ENCODE measurements around the gene FOXE3. TPM values are rescaled to one million over a fixed set of nuclear protein-coding genes. Genes with fewer than 3 reads are reported as not detected.

Gene FOXE3
- total RNA-seq, 1 experiment from 2014 or later: 0.20 TPM

GRCh38 chr1:47406966-47407365 is 9.1 kb upstream of the FOXE3 start:
- ChIA-PET POLR2A (no interaction called here), CTCF (interaction anchor here (1.5 kb wide), 1 partner anchor 18 kb away, joined by 3 read pairs; no protein-coding TSS in a partner anchor), RAD21 (ENCODE audit: low non-redundant PET in 1 of 2, low total read pairs in 2 of 2, uncharacterized antibody in 2 of 2, unreplicated experiment in 2 of 2) (no interaction called here)
- BruUV-seq (replicated peaks): no TSS peak
- H3K27me3 ChIP-seq (ENCODE audit: insufficient read depth, low read length): no peaks in the 10 kb centered on the region
- H3K4me1 ChIP-seq (ENCODE audit: control insufficient read depth in 1 of 2, insufficient read depth in 2 of 2, low read length in 2 of 2): no peaks in the 10 kb centered on the region
- H3K4me3 ChIP-seq (replicated peaks in 1 of 2; ENCODE audit: low read depth in 1 of 2, low read length in 2 of 2): no peak overlapping the region
- no peak for TF ChIP-seq TCF7L2 (IDR thresholded peaks at IDR 0.05; ENCODE audit: borderline replicate concordance, extremely low read depth, insufficient read depth, insufficient read length)
- TF ChIP-seq SRF (IDR thresholded peaks at IDR 0.05; ENCODE audit: low read depth): no peak
- no peak for TF ChIP-seq FOSL1 (IDR thresholded peaks at IDR 0.05; ENCODE audit: low read depth)
- TF ChIP-seq ZNF274 (IDR thresholded peaks at IDR 0.05; ENCODE audit: low read depth, low read length): no peak
- TF ChIP-seq JUND (IDR thresholded peaks at IDR 0.05): no peak
- no peak for TF ChIP-seq SIN3A (IDR thresholded peaks at IDR 0.05; ENCODE audit: low read depth)
- TF ChIP-seq ELF1 (IDR thresholded peaks at IDR 0.05; ENCODE audit: borderline replicate concordance, low read depth): no peak
- TF ChIP-seq MAX (IDR thresholded peaks at IDR 0.05): no peak
- no peak for TF ChIP-seq SP1 (IDR thresholded peaks at IDR 0.05; ENCODE audit: low read depth)
- no peak for TF ChIP-seq EGR1 (IDR thresholded peaks at IDR 0.05; ENCODE audit: low read depth)
- TF ChIP-seq, protein P1, sequence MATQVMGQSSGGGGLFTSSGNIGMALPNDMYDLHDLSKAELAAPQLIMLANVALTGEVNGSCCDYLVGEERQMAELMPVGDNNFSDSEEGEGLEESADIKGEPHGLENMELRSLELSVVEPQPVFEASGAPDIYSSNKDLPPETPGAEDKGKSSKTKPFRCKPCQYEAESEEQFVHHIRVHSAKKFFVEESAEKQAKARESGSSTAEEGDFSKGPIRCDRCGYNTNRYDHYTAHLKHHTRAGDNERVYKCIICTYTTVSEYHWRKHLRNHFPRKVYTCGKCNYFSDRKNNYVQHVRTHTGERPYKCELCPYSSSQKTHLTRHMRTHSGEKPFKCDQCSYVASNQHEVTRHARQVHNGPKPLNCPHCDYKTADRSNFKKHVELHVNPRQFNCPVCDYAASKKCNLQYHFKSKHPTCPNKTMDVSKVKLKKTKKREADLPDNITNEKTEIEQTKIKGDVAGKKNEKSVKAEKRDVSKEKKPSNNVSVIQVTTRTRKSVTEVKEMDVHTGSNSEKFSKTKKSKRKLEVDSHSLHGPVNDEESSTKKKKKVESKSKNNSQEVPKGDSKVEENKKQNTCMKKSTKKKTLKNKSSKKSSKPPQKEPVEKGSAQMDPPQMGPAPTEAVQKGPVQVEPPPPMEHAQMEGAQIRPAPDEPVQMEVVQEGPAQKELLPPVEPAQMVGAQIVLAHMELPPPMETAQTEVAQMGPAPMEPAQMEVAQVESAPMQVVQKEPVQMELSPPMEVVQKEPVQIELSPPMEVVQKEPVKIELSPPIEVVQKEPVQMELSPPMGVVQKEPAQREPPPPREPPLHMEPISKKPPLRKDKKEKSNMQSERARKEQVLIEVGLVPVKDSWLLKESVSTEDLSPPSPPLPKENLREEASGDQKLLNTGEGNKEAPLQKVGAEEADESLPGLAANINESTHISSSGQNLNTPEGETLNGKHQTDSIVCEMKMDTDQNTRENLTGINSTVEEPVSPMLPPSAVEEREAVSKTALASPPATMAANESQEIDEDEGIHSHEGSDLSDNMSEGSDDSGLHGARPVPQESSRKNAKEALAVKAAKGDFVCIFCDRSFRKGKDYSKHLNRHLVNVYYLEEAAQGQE (IDR thresholded peaks at IDR 0.05; ENCODE audit: low read depth): no peak
- no peak for TF ChIP-seq EZH2phosphoT487 (IDR thresholded peaks at IDR 0.05; ENCODE audit: borderline replicate concordance)
- TF ChIP-seq YY1 (IDR thresholded peaks at IDR 0.05; ENCODE audit: extremely low read depth, insufficient replicate concordance, low read depth, low read length): no peak
- TF ChIP-seq RAD21 (IDR thresholded peaks at IDR 0.05; ENCODE audit: low read depth): no peak
- TF ChIP-seq CBX3 (IDR thresholded peaks at IDR 0.05; ENCODE audit: low read depth): no peak
- TF ChIP-seq EZH2 (IDR thresholded peaks at IDR 0.05): no peak
- TF ChIP-seq POLR2A (IDR thresholded peaks at IDR 0.05; ENCODE audit: borderline replicate concordance, extremely low read depth, insufficient read depth, insufficient read length): no peak
- H3K9ac ChIP-seq (ENCODE audit: low read length): no peak overlapping the region
- no peak for DNase-seq (ENCODE audit: low read depth, low spot score)
- intact Hi-C loops (cut with micrococcal nuclease): no loop called here
- no peak for ATAC-seq
- H3K9me2 ChIP-seq (ENCODE audit: insufficient read depth): no peaks in the 10 kb centered on the region
- H3K79me2 ChIP-seq (ENCODE audit: insufficient read depth, low read length): no peaks in the 10 kb centered on the region
- no peak overlapping the region for H3K4me2 ChIP-seq (ENCODE audit: low read length)
- H3K27ac ChIP-seq (ENCODE audit: low read depth, low read length): no peak overlapping the region
- H3K36me3 ChIP-seq (ENCODE audit: control insufficient read depth in 1 of 2, insufficient read depth in 2 of 2, low read length in 2 of 2): no peaks in the 10 kb centered on the region
- H2AFZ ChIP-seq (ENCODE audit: low read depth, low read length, poor library complexity, severe bottlenecking): no peak overlapping the region
- no peaks in the 10 kb centered on the region for H4K20me1 ChIP-seq (ENCODE audit: insufficient read depth)
- no peaks in the 10 kb centered on the region for H3K9me3 ChIP-seq (ENCODE audit: control insufficient read depth in 1 of 2, insufficient read depth in 1 of 2, low read depth in 1 of 2, low read length in 2 of 2)

All from HCT116 (cell line).